ENCODE measurements around the gene LMBRD2. TPM values are rescaled to one million over a fixed set of nuclear protein-coding genes. Genes with fewer than 3 reads are reported as not detected.

Gene LMBRD2
- total RNA-seq (9.9 and 10.0 TPM in 2 replicates), polyA plus RNA-seq (2.1 and 3.0 TPM in 2 replicates), polyA minus RNA-seq (4.2 and 4.9 TPM in 2 replicates)
- total RNA-seq (2013), result 17.9 TPM

DNA sequence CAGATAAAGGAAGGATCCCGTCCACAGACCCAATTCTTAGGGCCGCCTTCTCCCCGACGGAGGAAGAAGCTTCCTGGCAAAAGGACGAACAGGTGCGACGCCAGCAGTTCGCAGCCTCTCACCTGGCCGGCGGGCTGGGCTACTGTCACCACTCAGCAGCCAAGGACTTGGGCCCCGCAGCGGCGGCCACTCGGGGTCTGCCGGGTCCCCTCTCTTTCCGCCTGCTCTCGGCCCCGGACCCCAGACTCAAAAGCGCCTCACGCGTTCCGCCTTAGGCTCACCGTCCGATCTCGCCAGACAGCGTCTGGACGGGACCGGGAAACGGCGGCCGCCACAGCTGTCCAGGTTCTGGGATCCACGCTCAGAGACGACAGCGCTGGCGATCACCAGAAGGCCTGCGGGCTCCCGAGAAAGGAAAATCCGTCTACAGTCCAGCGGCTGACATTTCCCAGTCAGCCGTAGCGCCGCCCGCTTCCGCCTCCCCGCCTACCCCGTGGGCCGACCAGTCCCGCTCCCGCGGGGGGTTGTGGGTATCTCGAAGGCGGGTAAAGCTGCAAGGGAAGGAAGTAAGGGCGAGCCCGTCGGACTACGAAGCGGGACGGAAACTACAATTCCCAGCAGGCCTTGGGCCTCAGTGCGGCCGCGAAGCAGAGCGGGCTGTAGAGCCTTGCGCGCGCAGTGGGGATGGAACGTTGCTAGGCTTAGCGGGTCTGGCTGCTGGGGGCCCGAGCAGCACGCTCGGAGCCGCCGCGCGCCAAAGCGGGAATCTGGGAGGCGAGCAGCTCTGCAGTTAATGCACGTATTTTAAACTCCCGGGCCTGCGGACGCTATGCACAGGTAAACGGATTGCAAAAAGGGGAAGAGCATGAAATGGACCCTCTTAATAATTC is at the start of gene LMBRD2, which contains the start of gene SKP2:
LMBRD2 (minus strand) TSS at position 454 of the 890 bp plus-strand sequence. CDS start 8,538 bp downstream, outside the sequence.
SKP2 (plus strand) TSS at position 678 of the 890 bp plus-strand sequence; CDS start at position 830, 152 bp downstream.
- peaks cover 46% of the 10 kb centered on the region for H3K4me1 Mint-ChIP-seq
- H3K27ac Mint-ChIP-seq, result peak within 1 kb of the TSS; percentile 87
- WGBS (ENCODE audit: insufficient coverage), result under 1% methylated on average over 80 of the region's 81 CpGs
- Histone ChIP-seq H3K9me3 (ENCODE audit: control extremely low read depth in 1 of 3, control insufficient read depth in 2 of 3, insufficient read depth in 1 of 3, low read length in 2 of 3) (no peaks in the 10 kb centered on the region), H3K36me3 (replicated peaks in 1 of 2; ENCODE audit: control extremely low read depth in 1 of 2, control insufficient read depth in 1 of 2, extremely low read depth in 1 of 2, insufficient read depth in 2 of 2, low read length in 1 of 2) (peaks cover 0 to 12% of the 10 kb centered on the region in 2 experiments), H3K4me1 (ENCODE audit: control insufficient read depth in 2 of 2, insufficient read depth in 2 of 2, low read length in 2 of 2) (peaks cover 19 to 25% of the 10 kb centered on the region in 2 donors), H3K4me2 (replicated peaks; ENCODE audit: low read depth, low read length, poor library complexity, severe bottlenecking) (peak within 1 kb of the TSS; percentile 87), H2AFZ (ENCODE audit: insufficient read depth, low read depth, low read length, poor library complexity, severe bottlenecking) (peak within 1 kb of the TSS; percentile 81), H3K27me3 (replicated peaks in 1 of 4; ENCODE audit: control extremely low read depth in 1 of 4, control insufficient read depth in 3 of 4, insufficient read depth in 4 of 4, low read length in 3 of 4) (no peaks in the 10 kb centered on the region), H4K20me1 (ENCODE audit: control insufficient read depth, insufficient read depth, low read length, poor library complexity, severe bottlenecking) (no peaks in the 10 kb centered on the region), H3K9ac (ENCODE audit: low read length) (peak within 1 kb of the TSS; percentile 66), H3K27ac (ENCODE audit: low read length in 2 of 2) (peak within 1 kb of the TSS; percentile 55 to 83), H3K4me3 (ENCODE audit: control extremely low read depth in 1 of 5, extremely low read depth in 1 of 5, insufficient read depth in 1 of 5, low read depth in 2 of 5, low read length in 4 of 5) (peak within 1 kb of the TSS; percentile 67 to 82 (median 78)), H3K79me2 (ENCODE audit: control insufficient read depth, insufficient read depth, low read length) (peaks cover 89% of the 10 kb centered on the region)
- H3K27me3 Mint-ChIP-seq, result no peaks in the 10 kb centered on the region
- peak within 1 kb of the TSS; percentile 95 for H3K4me3 Mint-ChIP-seq
- ChIA-PET POLR2A (interaction anchor here (0.8 to 2.3 kb wide), 3 partner anchors 90 to 1223 kb away, joined by 3 to 15 read pairs (median 3); partner anchors contain the start of gene NADK2), CTCF (interaction anchor here (0.6 to 2.8 kb wide), 4 partner anchors 27 to 544 kb away, joined by 3 to 16 read pairs (median 4); partner anchors contain the start of gene NADK2)
- ATAC-seq (ENCODE audit: low read depth), result peak; percentile 98
- DNase-seq, result peak; percentile 96
- no peak for TF ChIP-seq EZH2 (IDR thresholded peaks at IDR 0.05; ENCODE audit: borderline replicate concordance, insufficient read depth, low read depth, low read length, poor library complexity, severe bottlenecking)
- no peaks in the 10 kb centered on the region for H3K9me3 Mint-ChIP-seq (ENCODE audit: insufficient read depth)
- intact Hi-C loops (cut with micrococcal nuclease), result loop anchor here (1.0 to 2.0 kb wide), 4 partner anchors 91 to 1313 kb away; partner anchors contain the start of genes NIPBL and TTC23L

DNA sequence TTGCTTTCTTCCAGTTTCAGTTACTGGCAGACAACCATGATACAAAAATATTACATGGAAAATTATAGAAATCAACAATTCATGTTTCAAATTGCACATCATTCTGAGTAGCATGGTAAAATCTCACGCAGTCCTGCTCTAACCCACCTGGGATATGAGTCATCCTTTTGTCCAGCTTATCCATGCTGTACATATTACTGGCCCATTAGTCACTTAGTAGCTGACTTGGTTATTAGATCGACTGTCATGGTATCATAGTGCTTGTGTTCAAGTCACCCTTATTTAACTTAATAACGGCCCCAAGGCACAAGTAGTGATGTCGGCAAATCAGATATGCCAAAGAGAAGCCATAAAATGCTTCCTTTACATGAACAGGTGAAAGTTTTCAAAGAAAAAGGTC is 48.8 kb upstream of the LMBRD2 start:
- Mint-ChIP-seq H3K27me3 (no peaks in the 10 kb centered on the region), H3K27ac (no peak overlapping the region), H3K4me1 (no peaks in the 10 kb centered on the region), H3K9me3 (ENCODE audit: insufficient read depth) (no peaks in the 10 kb centered on the region), H3K4me3 (no peak overlapping the region)
- ATAC-seq (ENCODE audit: low read depth), result no peak
- 100% methylated on average over 1 of the region's 4 CpGs for WGBS (ENCODE audit: insufficient coverage)
- no peaks in the 10 kb centered on the region for H3K4me1 ChIP-seq (ENCODE audit: control insufficient read depth in 2 of 2, insufficient read depth in 2 of 2, low read length in 2 of 2)
- no peaks in the 10 kb centered on the region for H3K79me2 ChIP-seq (ENCODE audit: control insufficient read depth, insufficient read depth, low read length)
- CTCF ChIA-PET, result interaction anchor here (1.3 kb wide), 1 partner anchor 41 kb away, joined by 3 read pairs; the partner anchor contains the start of gene NADK2
- H3K9me3 ChIP-seq (ENCODE audit: control extremely low read depth in 1 of 3, control insufficient read depth in 2 of 3, insufficient read depth in 1 of 3, low read length in 2 of 3), result no peaks in the 10 kb centered on the region
- POLR2A ChIA-PET, result no interaction called here
- no peak overlapping the region for H3K27ac ChIP-seq (ENCODE audit: low read length in 2 of 2)
- peaks cover 6 to 10% of the 10 kb centered on the region in 2 experiments for H3K36me3 ChIP-seq (replicated peaks in 1 of 2; ENCODE audit: control extremely low read depth in 1 of 2, control insufficient read depth in 1 of 2, extremely low read depth in 1 of 2, insufficient read depth in 2 of 2, low read length in 1 of 2)
- no peak overlapping the region for H3K4me2 ChIP-seq (replicated peaks; ENCODE audit: low read depth, low read length, poor library complexity, severe bottlenecking)
- TF ChIP-seq, protein P1, sequence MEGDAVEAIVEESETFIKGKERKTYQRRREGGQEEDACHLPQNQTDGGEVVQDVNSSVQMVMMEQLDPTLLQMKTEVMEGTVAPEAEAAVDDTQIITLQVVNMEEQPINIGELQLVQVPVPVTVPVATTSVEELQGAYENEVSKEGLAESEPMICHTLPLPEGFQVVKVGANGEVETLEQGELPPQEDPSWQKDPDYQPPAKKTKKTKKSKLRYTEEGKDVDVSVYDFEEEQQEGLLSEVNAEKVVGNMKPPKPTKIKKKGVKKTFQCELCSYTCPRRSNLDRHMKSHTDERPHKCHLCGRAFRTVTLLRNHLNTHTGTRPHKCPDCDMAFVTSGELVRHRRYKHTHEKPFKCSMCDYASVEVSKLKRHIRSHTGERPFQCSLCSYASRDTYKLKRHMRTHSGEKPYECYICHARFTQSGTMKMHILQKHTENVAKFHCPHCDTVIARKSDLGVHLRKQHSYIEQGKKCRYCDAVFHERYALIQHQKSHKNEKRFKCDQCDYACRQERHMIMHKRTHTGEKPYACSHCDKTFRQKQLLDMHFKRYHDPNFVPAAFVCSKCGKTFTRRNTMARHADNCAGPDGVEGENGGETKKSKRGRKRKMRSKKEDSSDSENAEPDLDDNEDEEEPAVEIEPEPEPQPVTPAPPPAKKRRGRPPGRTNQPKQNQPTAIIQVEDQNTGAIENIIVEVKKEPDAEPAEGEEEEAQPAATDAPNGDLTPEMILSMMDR (IDR thresholded peaks at IDR 0.05), result no peak
- no peak for TF ChIP-seq EZH2 (IDR thresholded peaks at IDR 0.05; ENCODE audit: borderline replicate concordance, insufficient read depth, low read depth, low read length, poor library complexity, severe bottlenecking)
- no peaks in the 10 kb centered on the region for H4K20me1 ChIP-seq (ENCODE audit: control insufficient read depth, insufficient read depth, low read length, poor library complexity, severe bottlenecking)
- DNase-seq, result no peak
- H3K4me3 ChIP-seq (ENCODE audit: control extremely low read depth in 1 of 5, extremely low read depth in 1 of 5, insufficient read depth in 1 of 5, low read depth in 2 of 5, low read length in 4 of 5), result no peak overlapping the region
- no peak overlapping the region for H2AFZ ChIP-seq (ENCODE audit: insufficient read depth, low read depth, low read length, poor library complexity, severe bottlenecking)
- intact Hi-C loops (cut with micrococcal nuclease), result no loop called here
- H3K9ac ChIP-seq (ENCODE audit: low read length), result no peak overlapping the region
- H3K27me3 ChIP-seq (replicated peaks in 1 of 4; ENCODE audit: control extremely low read depth in 1 of 4, control insufficient read depth in 3 of 4, insufficient read depth in 4 of 4, low read length in 3 of 4), result no peaks in the 10 kb centered on the region

Measured in B cell (primary cell).